ENCODE results near the gene MPRIP.

Gene MPRIP

DNA sequence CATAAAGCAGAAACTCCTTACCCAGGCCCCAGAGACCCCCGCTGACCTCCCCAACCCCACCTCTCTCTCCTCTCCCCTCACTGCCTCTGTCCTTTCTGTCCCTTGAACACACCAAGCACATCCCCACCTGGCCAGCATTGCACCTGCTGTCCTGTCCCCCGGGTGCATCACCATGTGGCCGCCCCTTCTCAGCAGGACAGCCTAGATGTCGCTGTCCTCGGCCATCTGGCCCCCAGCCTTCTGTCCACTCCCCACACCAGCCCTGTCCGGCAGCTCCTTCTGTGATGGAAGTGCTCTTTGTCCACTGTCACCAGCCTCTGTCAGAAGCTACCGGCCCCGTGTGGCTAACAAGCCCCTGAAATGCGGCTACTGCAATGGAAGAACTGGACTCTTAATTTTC lies 12.3 kb upstream of the MPRIP start:
- H3K4me3 ChIP-seq (replicated peaks; ENCODE audit: low read depth, low read length): no peak overlapping the region
- TF ChIP-seq, protein P1, sequence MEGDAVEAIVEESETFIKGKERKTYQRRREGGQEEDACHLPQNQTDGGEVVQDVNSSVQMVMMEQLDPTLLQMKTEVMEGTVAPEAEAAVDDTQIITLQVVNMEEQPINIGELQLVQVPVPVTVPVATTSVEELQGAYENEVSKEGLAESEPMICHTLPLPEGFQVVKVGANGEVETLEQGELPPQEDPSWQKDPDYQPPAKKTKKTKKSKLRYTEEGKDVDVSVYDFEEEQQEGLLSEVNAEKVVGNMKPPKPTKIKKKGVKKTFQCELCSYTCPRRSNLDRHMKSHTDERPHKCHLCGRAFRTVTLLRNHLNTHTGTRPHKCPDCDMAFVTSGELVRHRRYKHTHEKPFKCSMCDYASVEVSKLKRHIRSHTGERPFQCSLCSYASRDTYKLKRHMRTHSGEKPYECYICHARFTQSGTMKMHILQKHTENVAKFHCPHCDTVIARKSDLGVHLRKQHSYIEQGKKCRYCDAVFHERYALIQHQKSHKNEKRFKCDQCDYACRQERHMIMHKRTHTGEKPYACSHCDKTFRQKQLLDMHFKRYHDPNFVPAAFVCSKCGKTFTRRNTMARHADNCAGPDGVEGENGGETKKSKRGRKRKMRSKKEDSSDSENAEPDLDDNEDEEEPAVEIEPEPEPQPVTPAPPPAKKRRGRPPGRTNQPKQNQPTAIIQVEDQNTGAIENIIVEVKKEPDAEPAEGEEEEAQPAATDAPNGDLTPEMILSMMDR (IDR thresholded peaks at IDR 0.05; ENCODE audit: low read depth, low read length, missing control alignments): no peak
- no peak for DNase-seq (ENCODE audit: extremely low read depth, low read depth)

- DNase-seq (ENCODE audit: extremely low read depth, low read depth): no peak
- TF ChIP-seq, protein P1 (IDR thresholded peaks at IDR 0.05; ENCODE audit: low read depth, low read length, missing control alignments): no peak
- H3K4me3 ChIP-seq (replicated peaks; ENCODE audit: low read depth, low read length): no peak overlapping the region
Observed at GRCh38 chr17:17030515-17031211, 11.6 kb upstream of the MPRIP start.

DNA sequence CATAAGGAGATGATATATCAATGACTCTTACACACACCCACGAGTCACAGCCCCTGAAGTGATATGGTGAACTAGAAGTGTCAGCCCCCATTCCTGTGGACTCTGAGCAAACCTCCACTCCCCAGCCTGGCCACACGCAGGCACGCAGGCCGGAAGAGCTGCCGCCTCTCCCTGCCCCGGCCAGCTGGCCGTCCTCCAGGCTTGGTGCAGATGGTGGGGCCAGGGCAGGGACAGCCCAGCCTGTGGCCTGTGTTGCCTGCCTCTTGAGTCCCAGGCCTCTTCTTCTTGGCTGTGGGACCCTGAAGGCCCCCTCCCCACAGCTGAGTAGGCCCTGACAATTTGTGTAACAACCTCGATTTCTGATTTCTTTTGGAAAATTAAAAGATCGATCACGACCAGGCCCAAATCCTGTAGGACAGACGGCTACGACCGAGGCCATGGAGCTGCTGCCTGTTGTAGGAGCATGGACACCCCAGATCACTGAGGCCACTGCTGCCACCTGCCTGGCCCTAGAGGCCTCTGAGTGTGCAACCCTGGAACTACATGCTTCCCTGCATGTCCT lies 10.0 kb upstream of the MPRIP start:
- TF ChIP-seq, protein P1 (IDR thresholded peaks at IDR 0.05; ENCODE audit: low read depth, low read length, missing control alignments): no peak
- no peak for DNase-seq (ENCODE audit: extremely low read depth, low read depth)
- no peak overlapping the region for H3K4me3 ChIP-seq (replicated peaks; ENCODE audit: low read depth, low read length)

DNA sequence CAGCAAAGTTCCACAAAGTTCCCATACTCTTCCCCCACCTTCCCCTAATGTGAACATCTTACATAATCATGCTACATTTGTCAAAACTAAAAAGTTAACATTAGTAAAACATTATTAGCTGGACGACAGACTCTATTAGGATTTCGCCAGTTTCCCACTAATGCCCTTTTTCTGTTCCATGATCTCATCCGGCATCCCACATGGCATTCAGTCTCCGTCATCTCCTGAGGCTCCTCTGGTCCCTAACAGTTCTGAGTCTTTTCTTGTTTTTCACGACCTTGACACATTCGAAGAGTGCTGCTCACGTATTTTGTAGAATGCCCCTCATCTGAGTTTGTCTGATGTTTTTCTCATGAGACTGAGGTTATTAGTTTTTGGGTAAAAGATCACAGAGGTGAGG lies 8.8 kb upstream of the MPRIP start:
- TF ChIP-seq, protein P1 (IDR thresholded peaks at IDR 0.05; ENCODE audit: low read depth, low read length, missing control alignments): no peak
- no peak for DNase-seq (ENCODE audit: extremely low read depth, low read depth)
- no peak overlapping the region for H3K4me3 ChIP-seq (replicated peaks; ENCODE audit: low read depth, low read length)

- no peak for DNase-seq (ENCODE audit: extremely low read depth, low read depth)
- TF ChIP-seq, protein P1 (IDR thresholded peaks at IDR 0.05; ENCODE audit: low read depth, low read length, missing control alignments): no peak
- H3K4me3 ChIP-seq (replicated peaks; ENCODE audit: low read depth, low read length): no peak overlapping the region
Observed at GRCh38 chr17:17034026-17034425, 8.2 kb upstream of the MPRIP start.

- TF ChIP-seq, protein P1 (IDR thresholded peaks at IDR 0.05; ENCODE audit: low read depth, low read length, missing control alignments): no peak
- no peak overlapping the region for H3K4me3 ChIP-seq (replicated peaks; ENCODE audit: low read depth, low read length)
- DNase-seq (ENCODE audit: extremely low read depth, low read depth): no peak
Observed at GRCh38 chr17:17034496-17035075, 7.7 kb upstream of the MPRIP start.

All from HFF-Myc (cell line).